Erythroblast (primary cell): ENCODE measurements around the gene KCNS1.

Experiments used
- GATA1 ChIP-seq: IDR thresholded peaks from 2 replicates; pipeline ENCODE4 v1.6.1; 2011; ENCODE audit warnings: low read depth, mild to moderate bottlenecking, control low read depth, low read length, moderate library complexity
- POLR2A ChIP-seq: IDR thresholded peaks from 2 replicates; pipeline ENCODE4 v1.6.1; 2011; ENCODE audit warnings: mild to moderate bottlenecking, low read length

DNA sequence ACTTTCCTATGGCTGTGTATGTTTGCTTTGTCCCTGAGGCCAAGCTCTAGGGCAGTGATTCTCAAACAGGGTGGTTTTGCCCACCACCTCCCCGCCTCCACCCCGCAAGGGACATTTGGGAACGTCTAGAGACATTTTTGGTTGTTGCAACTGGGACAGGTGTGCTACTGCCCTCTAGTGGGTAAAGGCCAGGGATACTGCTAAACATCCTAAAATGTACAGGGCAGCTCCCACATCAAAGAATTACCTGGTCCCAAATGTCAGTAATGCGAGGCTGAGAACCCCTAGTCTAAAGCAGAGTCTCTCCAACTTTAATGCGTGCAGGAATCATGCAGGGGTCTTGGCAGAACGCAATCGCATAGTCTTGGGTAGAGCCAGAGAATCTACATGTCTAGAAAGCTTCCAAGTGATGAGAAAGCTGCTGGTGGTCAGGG is 5.1 kb downstream of the KCNS1 start:
- TF ChIP-seq POLR2A = no peak
- no peak for TF ChIP-seq GATA1
